PC-3 (cell line): ENCODE data around the gene RAMP1. TPM values are rescaled to one million over a fixed set of nuclear protein-coding genes. Genes with fewer than 3 reads are reported as not detected.

Experiments used
- ATAC-seq: fragments of 200-7000 bp; cut with Tn5 transposase; 2 replicates; pipeline ENCODE4 v1.9.1; 2020; ENCODE audit warnings: mild to moderate bottlenecking, moderate library complexity
- BruUV-seq: library from RNA; stranded (reverse); fragments of 400-500 nt; replicated peaks from 2 replicates; lab custom pipeline; 2021; lab: Mats Ljungman, UMichigan
- CTCF ChIA-PET: fragments of 300-600 bp; sonication (Branson Sonifier 250); formaldehyde crosslinking; loops from one replicate; lab custom pipeline; 2022; ENCODE audit warnings: antibody characterized with exemption; lab: Charles Lee
- POLR2A ChIA-PET: fragments of 300-600 bp; sonication (Branson Sonifier 250); formaldehyde crosslinking; loops from one replicate; lab custom pipeline; 2022; ENCODE audit warnings: antibody characterized with exemption; ENCODE audit not compliant: unreplicated experiment; lab: Charles Lee
- DNase-seq: peaks from one replicate; pipeline ENCODE4 v3.0.0-alpha.2; 2015
- H2AFZ ChIP-seq: fragments of 300-600 bp; sonication (generic); 2 replicates; pipeline ENCODE4 v1.6.0; 2016; ENCODE audit warnings: antibody characterized with exemption, low read length
- H3F3A ChIP-seq: fragments of 300-600 bp; sonication (generic); one replicate; pipeline ENCODE4 v1.6.0; 2017; ENCODE audit warnings: antibody characterized with exemption, low read length, control low read depth, mild to moderate bottlenecking; ENCODE audit not compliant: unreplicated experiment
- H3K27ac ChIP-seq: fragments of 300-600 bp; sonication (generic); 2 replicates; pipeline ENCODE4 v1.5.1; 2016; ENCODE audit warnings: mild to moderate bottlenecking, low read length
- H3K27me3 ChIP-seq: fragments of 300-600 bp; sonication (generic); 2 replicates; pipeline ENCODE4 v1.6.1; 2016; ENCODE audit warnings: low read length, mixed read lengths
- H3K36me3 ChIP-seq: fragments of 300-600 bp; sonication (generic); 2 replicates; pipeline ENCODE4 v1.6.1; 2016; ENCODE audit warnings: low read depth, mixed run types, low read length, mixed read lengths
- H3K4me1 ChIP-seq: fragments of 300-600 bp; sonication (generic); 2 replicates; pipeline ENCODE4 v1.5.1; 2016; ENCODE audit warnings: low read length; ENCODE audit not compliant: insufficient read depth
- H3K4me2 ChIP-seq: fragments of 300-600 bp; sonication (generic); 2 replicates; pipeline ENCODE4 v1.6.0; 2016; ENCODE audit warnings: low read length
- H3K4me3 ChIP-seq: fragments of 300-600 bp; sonication (generic); 2 replicates; pipeline ENCODE4 v1.5.1; 2016; ENCODE audit warnings: mild to moderate bottlenecking, low read length, mixed read lengths
- H3K79me2 ChIP-seq: fragments of 300-600 bp; sonication (generic); 2 replicates; pipeline ENCODE4 v1.6.1; 2017; ENCODE audit warnings: low read length, mixed read lengths
- H3K9ac ChIP-seq: fragments of 300-600 bp; sonication (generic); 2 replicates; pipeline ENCODE4 v1.6.0; 2016; ENCODE audit warnings: mild to moderate bottlenecking, low read length
- H3K9me2 ChIP-seq: fragments of 300-600 bp; sonication (generic); replicated peaks from 2 replicates; pipeline ENCODE4 v1.6.1; 2016; ENCODE audit warnings: mixed run types, low read length, mixed read lengths
- H3K9me3 ChIP-seq: fragments of 300-600 bp; sonication (generic); 2 replicates; pipeline ENCODE4 v1.6.1; 2016; ENCODE audit warnings: low read length, mixed read lengths
- H4K20me1 ChIP-seq: fragments of 300-600 bp; sonication (generic); 2 replicates; pipeline ENCODE4 v1.6.1; 2016; ENCODE audit warnings: low read length, mixed read lengths
- CTCF ChIP-seq: fragments of 300-600 bp; sonication (generic); conservative IDR thresholded peaks from 2 replicates; pipeline ENCODE4 v1.5.1; 2017; ENCODE audit warnings: antibody characterized with exemption, low read depth, mild to moderate bottlenecking, low read length
- EZH2 ChIP-seq: fragments of 300-600 bp; sonication (generic); IDR thresholded peaks from one replicate; pipeline ENCODE4 v1.6.1; 2017; ENCODE audit warnings: antibody characterized with exemption, mild to moderate bottlenecking, low read length; ENCODE audit not compliant: unreplicated experiment
- EZH2phosphoT487 ChIP-seq: fragments of 300-600 bp; sonication (generic); IDR thresholded peaks from 2 replicates; pipeline ENCODE4 v1.6.1; 2018; ENCODE audit warnings: mild to moderate bottlenecking, antibody characterized with exemption, low read length, borderline replicate concordance
- intact Hi-C: fragments of 100-400 bp; cut with micrococcal nuclease; formaldehyde crosslinking; loops from 2 replicates; pipeline ENCODE4 v1.9.0; 2023
- total RNA-seq: library from RNA; depleted of rRNA; stranded (reverse); fragments of >200 nt; gene quantifications from 2 replicates; pipeline ENCODE4 v1.2.3, GENCODE V29; 2014

The RAMP1 gene
- total RNA-seq, 1 experiment from 2014 or later, result 210 TPM

- H3K36me3 ChIP-seq, result no peaks in the 10 kb centered on the region
- ChIA-PET CTCF (no interaction called here), POLR2A (no interaction called here)
- H4K20me1 ChIP-seq, result no peaks in the 10 kb centered on the region
- ATAC-seq, result no peak
- no peak overlapping the region for H3K4me3 ChIP-seq
- DNase-seq, result no peak
- H3K9ac ChIP-seq, result no peak overlapping the region
- H3K4me2 ChIP-seq, result no peak overlapping the region
- H3K4me1 ChIP-seq, result no peaks in the 10 kb centered on the region
- no peaks in the 10 kb centered on the region for H3F3A ChIP-seq
- H3K27ac ChIP-seq, result no peak overlapping the region
- no peaks in the 10 kb centered on the region for H3K79me2 ChIP-seq
- BruUV-seq, result no TSS peak
- TF ChIP-seq EZH2 (no peak), EZH2phosphoT487 (no peak), CTCF (no peak)
- intact Hi-C loops, result no loop called here
- H3K9me2 ChIP-seq, result no peaks in the 10 kb centered on the region
- H3K9me3 ChIP-seq, result no peaks in the 10 kb centered on the region
- no peak overlapping the region for H2AFZ ChIP-seq
- no peaks in the 10 kb centered on the region for H3K27me3 ChIP-seq
Measured at GRCh38 chr2:237915576-237915975, 56.2 kb downstream of the RAMP1 start.

- H3K9me3 ChIP-seq, result no peaks in the 10 kb centered on the region
- no peaks in the 10 kb centered on the region for H3K9me2 ChIP-seq
- no peak overlapping the region for H3K9ac ChIP-seq
- ATAC-seq, result no peak
- no peaks in the 10 kb centered on the region for H3F3A ChIP-seq
- no TSS peak for BruUV-seq
- H3K4me2 ChIP-seq, result no peak overlapping the region
- no peak for DNase-seq
- no peaks in the 10 kb centered on the region for H3K36me3 ChIP-seq
- CTCF ChIA-PET, result no interaction called here
- H3K4me1 ChIP-seq, result no peaks in the 10 kb centered on the region
- H4K20me1 ChIP-seq, result no peaks in the 10 kb centered on the region
- H3K27me3 ChIP-seq, result no peaks in the 10 kb centered on the region
- no peak overlapping the region for H3K27ac ChIP-seq
- H3K79me2 ChIP-seq, result no peaks in the 10 kb centered on the region
- TF ChIP-seq CTCF (no peak), EZH2phosphoT487 (no peak), EZH2 (no peak)
- H2AFZ ChIP-seq, result no peak overlapping the region
- no peak overlapping the region for H3K4me3 ChIP-seq
- intact Hi-C loops, result no loop called here
- POLR2A ChIA-PET, result no interaction called here
Measured at GRCh38 chr2:237916296-237916695, 56.9 kb downstream of the RAMP1 start.

GRCh38 chr2:237917696-237918374 is 58.4 kb downstream of the RAMP1 start:
- no peak overlapping the region for H2AFZ ChIP-seq
- ChIA-PET POLR2A (no interaction called here), CTCF (no interaction called here)
- H4K20me1 ChIP-seq, result no peaks in the 10 kb centered on the region
- H3K9me2 ChIP-seq, result no peaks in the 10 kb centered on the region
- no peak overlapping the region for H3K9ac ChIP-seq
- H3K4me2 ChIP-seq, result no peak overlapping the region
- H3K4me3 ChIP-seq, result no peak overlapping the region
- TF ChIP-seq CTCF, result no peak
- TF ChIP-seq EZH2, result no peak
- TF ChIP-seq EZH2phosphoT487, result no peak
- H3K27ac ChIP-seq, result no peak overlapping the region
- H3K9me3 ChIP-seq, result no peaks in the 10 kb centered on the region
- ATAC-seq (no peak), DNase-seq (no peak)
- no peaks in the 10 kb centered on the region for H3K27me3 ChIP-seq
- no peaks in the 10 kb centered on the region for H3K36me3 ChIP-seq
- no peaks in the 10 kb centered on the region for H3K79me2 ChIP-seq
- intact Hi-C loops, result no loop called here
- no TSS peak for BruUV-seq
- peaks cover 7% of the 10 kb centered on the region; the same call in 1 of the 2 replicates for H3K4me1 ChIP-seq
- no peaks in the 10 kb centered on the region for H3F3A ChIP-seq
